ENCODE data around the gene ANXA10.

GRCh38 chr4:168077726-168078239 is 14.6 kb upstream of the ANXA10 start:
- TF ChIP-seq POLR2AphosphoS5 (IDR thresholded peaks at IDR 0.05) (no peak), EP300 (IDR thresholded peaks at IDR 0.05) (no peak)
